Measurements from ENCODE around the gene GALT.

Gene GALT

DNA sequence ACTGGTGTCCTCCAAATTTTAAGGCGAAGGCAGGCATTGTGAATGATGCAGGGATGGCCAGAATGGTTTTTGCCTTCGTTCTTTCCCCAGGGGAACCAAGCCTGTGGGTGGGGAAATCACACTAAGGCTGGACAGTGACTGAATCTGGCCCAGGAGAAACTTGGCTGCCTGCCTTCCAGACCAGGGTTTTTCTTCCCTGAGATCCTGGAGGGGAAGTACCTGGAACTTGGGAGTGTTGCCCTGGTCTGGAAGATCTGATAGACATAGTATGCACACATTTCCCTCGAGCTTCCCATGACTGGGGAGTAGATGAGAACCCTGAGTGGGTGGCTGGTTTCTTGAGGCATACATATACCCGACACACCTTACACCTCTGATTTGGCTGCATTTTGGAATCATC lies 4.8 kb downstream of the GALT start:
- Histone ChIP-seq H3K27ac (ENCODE audit: low read depth, low read length) (no peak overlapping the region), H3K79me2 (ENCODE audit: control insufficient read depth, low read length) (peaks cover 5% of the 10 kb centered on the region), H3K4me2 (ENCODE audit: low read length) (no peak overlapping the region), H4K20me1 (ENCODE audit: control insufficient read depth, insufficient read depth, low read depth, low read length) (no peaks in the 10 kb centered on the region), H3F3A (ENCODE audit: control insufficient read depth, insufficient read depth) (no peaks in the 10 kb centered on the region), H3K27me3 (ENCODE audit: control insufficient read depth, low read length) (peaks cover 7% of the 10 kb centered on the region), H3K9me2 (replicated peaks; ENCODE audit: control insufficient read depth, low read length) (no peaks in the 10 kb centered on the region), H3K4me1 (ENCODE audit: control insufficient read depth, low read length) (peaks cover 10% of the 10 kb centered on the region), H3K36me3 (ENCODE audit: control insufficient read depth, low read length) (peaks cover 8% of the 10 kb centered on the region; the same call in 1 of the 2 replicates), H3K4me3 (ENCODE audit: low read length) (no peak overlapping the region), H3K9me3 (ENCODE audit: control insufficient read depth, insufficient read depth, low read length) (no peaks in the 10 kb centered on the region)
- no peak for TF ChIP-seq EZH2phosphoT487 (IDR thresholded peaks at IDR 0.05; ENCODE audit: borderline replicate concordance, low read length)
- TF ChIP-seq, protein P1, sequence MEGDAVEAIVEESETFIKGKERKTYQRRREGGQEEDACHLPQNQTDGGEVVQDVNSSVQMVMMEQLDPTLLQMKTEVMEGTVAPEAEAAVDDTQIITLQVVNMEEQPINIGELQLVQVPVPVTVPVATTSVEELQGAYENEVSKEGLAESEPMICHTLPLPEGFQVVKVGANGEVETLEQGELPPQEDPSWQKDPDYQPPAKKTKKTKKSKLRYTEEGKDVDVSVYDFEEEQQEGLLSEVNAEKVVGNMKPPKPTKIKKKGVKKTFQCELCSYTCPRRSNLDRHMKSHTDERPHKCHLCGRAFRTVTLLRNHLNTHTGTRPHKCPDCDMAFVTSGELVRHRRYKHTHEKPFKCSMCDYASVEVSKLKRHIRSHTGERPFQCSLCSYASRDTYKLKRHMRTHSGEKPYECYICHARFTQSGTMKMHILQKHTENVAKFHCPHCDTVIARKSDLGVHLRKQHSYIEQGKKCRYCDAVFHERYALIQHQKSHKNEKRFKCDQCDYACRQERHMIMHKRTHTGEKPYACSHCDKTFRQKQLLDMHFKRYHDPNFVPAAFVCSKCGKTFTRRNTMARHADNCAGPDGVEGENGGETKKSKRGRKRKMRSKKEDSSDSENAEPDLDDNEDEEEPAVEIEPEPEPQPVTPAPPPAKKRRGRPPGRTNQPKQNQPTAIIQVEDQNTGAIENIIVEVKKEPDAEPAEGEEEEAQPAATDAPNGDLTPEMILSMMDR (IDR thresholded peaks at IDR 0.05; ENCODE audit: low read depth, low read length, poor library complexity, severe bottlenecking), result no peak

DNA sequence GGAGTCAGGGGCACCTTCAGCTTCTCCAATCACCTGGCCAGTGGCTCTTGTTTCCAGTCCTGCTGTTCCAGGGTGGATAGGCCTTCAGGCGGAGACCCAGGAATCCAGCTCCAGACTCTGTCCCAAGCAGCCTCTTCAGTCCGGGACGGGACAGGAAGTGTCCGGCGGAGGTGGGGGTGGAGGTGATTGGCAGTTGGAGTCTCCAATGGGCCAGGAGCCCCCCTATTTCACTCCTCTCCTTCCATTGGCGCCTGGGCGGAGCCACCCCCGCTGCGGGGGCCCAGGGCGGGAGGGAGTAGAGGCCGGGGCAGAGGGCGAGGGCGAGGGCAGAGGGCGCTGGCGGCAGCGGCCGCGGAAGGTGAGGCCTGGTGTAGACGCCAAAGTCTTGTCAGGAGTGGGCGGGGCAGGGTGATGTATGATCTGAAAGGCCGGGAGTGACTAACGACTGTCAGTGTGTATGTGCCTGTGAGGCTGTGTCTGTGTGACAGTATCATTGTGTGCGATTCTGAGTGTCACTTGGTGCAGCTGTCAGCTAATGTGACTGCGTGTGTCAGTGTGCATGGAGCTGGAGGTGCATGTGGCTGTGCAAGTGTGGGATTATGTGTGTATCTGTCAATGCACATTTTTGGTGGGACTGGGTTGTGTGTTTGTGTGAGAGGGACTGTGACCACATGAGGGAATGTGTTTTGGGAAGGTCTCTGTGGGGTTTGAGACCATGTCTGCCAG lies 5.6 kb downstream of the GALT start, which contains the start of gene IL11RA:
Gene IL11RA (plus strand): TSS at position 310 of the 726 bp plus-strand sequence. CDS start 3,033 bp downstream, outside the sequence.
- H3K27ac ChIP-seq (ENCODE audit: low read depth, low read length), result no peak within 1 kb of the TSS
- H3K79me2 ChIP-seq (ENCODE audit: control insufficient read depth, low read length), result peaks cover 4% of the 10 kb centered on the region
- no peaks in the 10 kb centered on the region for H3K9me2 ChIP-seq (replicated peaks; ENCODE audit: control insufficient read depth, low read length)
- no peaks in the 10 kb centered on the region for H4K20me1 ChIP-seq (ENCODE audit: control insufficient read depth, insufficient read depth, low read depth, low read length)
- no peak within 1 kb of the TSS for H3K4me3 ChIP-seq (ENCODE audit: low read length)
- no peak for TF ChIP-seq EZH2phosphoT487 (IDR thresholded peaks at IDR 0.05; ENCODE audit: borderline replicate concordance, low read length)
- TF ChIP-seq, protein P1 (IDR thresholded peaks at IDR 0.05; ENCODE audit: low read depth, low read length, poor library complexity, severe bottlenecking), result no peak
- peaks cover 8% of the 10 kb centered on the region; the same call in 1 of the 2 replicates for H3K36me3 ChIP-seq (ENCODE audit: control insufficient read depth, low read length)
- peaks cover 12% of the 10 kb centered on the region for H3K27me3 ChIP-seq (ENCODE audit: control insufficient read depth, low read length)
- no peaks in the 10 kb centered on the region for H3F3A ChIP-seq (ENCODE audit: control insufficient read depth, insufficient read depth)
- H3K4me1 ChIP-seq (ENCODE audit: control insufficient read depth, low read length), result peaks cover 8% of the 10 kb centered on the region
- H3K9me3 ChIP-seq (ENCODE audit: control insufficient read depth, insufficient read depth, low read length), result no peaks in the 10 kb centered on the region
- no peak within 1 kb of the TSS for H3K4me2 ChIP-seq (ENCODE audit: low read length)

DNA sequence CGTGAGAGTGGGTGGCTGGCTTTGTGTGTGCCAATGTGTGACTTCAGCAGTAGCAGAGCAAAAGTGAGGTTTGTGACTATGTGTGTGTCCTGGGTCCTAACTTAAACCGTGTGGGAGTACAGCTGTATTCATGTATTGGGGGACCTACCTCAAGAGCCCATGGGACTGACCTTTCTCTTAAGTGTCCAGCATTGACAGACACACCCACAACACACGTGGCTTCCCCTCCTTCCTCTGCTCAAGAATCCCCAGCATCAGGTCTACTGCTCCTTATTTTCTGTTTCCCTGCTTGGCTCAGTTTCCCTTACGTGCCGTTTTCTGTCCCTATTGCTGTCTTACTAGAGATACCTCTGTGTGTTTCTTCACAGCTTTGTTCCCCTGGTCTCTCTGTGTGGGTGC lies 6.1 kb downstream of the GALT start:
- Histone ChIP-seq H3K4me1 (ENCODE audit: control insufficient read depth, low read length) (peaks cover 2% of the 10 kb centered on the region), H3K27me3 (ENCODE audit: control insufficient read depth, low read length) (peaks cover 12% of the 10 kb centered on the region), H4K20me1 (ENCODE audit: control insufficient read depth, insufficient read depth, low read depth, low read length) (no peaks in the 10 kb centered on the region), H3K27ac (ENCODE audit: low read depth, low read length) (no peak overlapping the region), H3K79me2 (ENCODE audit: control insufficient read depth, low read length) (no peaks in the 10 kb centered on the region), H3K4me3 (ENCODE audit: low read length) (no peak overlapping the region), H3F3A (ENCODE audit: control insufficient read depth, insufficient read depth) (no peaks in the 10 kb centered on the region), H3K9me2 (replicated peaks; ENCODE audit: control insufficient read depth, low read length) (no peaks in the 10 kb centered on the region), H3K36me3 (ENCODE audit: control insufficient read depth, low read length) (peaks cover 8% of the 10 kb centered on the region; the same call in 1 of the 2 replicates), H3K4me2 (ENCODE audit: low read length) (no peak overlapping the region), H3K9me3 (ENCODE audit: control insufficient read depth, insufficient read depth, low read length) (no peaks in the 10 kb centered on the region)
- TF ChIP-seq, protein P1 (IDR thresholded peaks at IDR 0.05; ENCODE audit: low read depth, low read length, poor library complexity, severe bottlenecking), result no peak
- TF ChIP-seq EZH2phosphoT487 (IDR thresholded peaks at IDR 0.05; ENCODE audit: borderline replicate concordance, low read length), result no peak

Data from DOHH2 (cell line).